GM18517 (cell line): ENCODE results near the gene RNASEH2B.

ENCODE experiments used
- ATAC-seq: cut with Tn5 transposase; IDR thresholded peaks from one replicate; pipeline ENCODE4 v1.9.1; 2021; ENCODE audit warnings: mild to moderate bottlenecking, moderate library complexity; ENCODE audit not compliant: unreplicated experiment

Gene RNASEH2B

GRCh38 chr13:50991579-50992521 is 82.3 kb downstream of the RNASEH2B start:
- ATAC-seq, result peak; percentile 82

- no peak for ATAC-seq
Observed at GRCh38 chr13:50993371-50993770, 83.8 kb downstream of the RNASEH2B start.

GRCh38 chr13:50993934-50994333 is 84.3 kb downstream of the RNASEH2B start:
- ATAC-seq, result no peak

DNA sequence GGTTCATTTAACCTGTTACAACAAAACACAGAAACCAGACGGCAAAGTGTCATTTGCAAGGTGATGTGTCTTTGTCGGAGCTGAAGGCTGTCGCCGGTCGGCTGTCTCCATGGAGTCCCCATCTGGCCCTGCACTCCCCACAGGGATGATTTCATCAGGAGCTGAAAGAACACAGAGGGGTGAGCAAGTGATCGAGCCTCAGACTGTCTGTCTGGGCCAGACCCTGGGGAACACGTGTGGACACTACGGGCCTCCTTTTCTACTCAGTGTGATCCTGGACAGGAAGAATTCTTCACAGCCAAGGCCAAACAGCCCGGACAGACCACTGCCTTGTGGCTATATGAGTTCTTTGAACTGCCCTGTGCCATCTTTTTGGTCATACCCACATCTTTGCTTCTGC is 85.1 kb downstream of the RNASEH2B start:
- ATAC-seq, result no peak

- ATAC-seq, result no peak
Observed at GRCh38 chr13:50995854-50996253, 86.3 kb downstream of the RNASEH2B start.

- no peak for ATAC-seq
Observed at GRCh38 chr13:50998326-50998725, 88.7 kb downstream of the RNASEH2B start.

DNA sequence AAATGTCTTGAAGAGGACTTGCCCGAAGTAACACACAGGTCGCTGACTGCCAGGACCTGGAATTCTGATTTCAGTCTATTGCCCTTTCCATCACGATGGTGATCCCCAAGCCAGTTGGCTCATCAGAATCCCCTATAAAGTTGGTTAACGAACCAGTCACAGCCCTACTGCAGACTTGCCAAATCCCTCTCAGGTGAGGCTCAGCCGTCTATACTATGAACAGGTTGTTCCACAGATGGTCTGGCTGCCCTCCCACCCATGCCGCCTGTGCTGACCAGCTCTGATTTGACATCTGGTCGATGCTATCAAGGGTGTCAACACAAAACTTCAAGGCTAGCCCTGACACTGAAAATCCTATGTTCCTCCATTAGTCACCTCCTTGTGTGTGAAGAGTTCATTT is 90.0 kb downstream of the RNASEH2B start:
- ATAC-seq, result no peak

GRCh38 chr13:51000061-51000460 is 90.5 kb downstream of the RNASEH2B start:
- ATAC-seq, result no peak

DNA sequence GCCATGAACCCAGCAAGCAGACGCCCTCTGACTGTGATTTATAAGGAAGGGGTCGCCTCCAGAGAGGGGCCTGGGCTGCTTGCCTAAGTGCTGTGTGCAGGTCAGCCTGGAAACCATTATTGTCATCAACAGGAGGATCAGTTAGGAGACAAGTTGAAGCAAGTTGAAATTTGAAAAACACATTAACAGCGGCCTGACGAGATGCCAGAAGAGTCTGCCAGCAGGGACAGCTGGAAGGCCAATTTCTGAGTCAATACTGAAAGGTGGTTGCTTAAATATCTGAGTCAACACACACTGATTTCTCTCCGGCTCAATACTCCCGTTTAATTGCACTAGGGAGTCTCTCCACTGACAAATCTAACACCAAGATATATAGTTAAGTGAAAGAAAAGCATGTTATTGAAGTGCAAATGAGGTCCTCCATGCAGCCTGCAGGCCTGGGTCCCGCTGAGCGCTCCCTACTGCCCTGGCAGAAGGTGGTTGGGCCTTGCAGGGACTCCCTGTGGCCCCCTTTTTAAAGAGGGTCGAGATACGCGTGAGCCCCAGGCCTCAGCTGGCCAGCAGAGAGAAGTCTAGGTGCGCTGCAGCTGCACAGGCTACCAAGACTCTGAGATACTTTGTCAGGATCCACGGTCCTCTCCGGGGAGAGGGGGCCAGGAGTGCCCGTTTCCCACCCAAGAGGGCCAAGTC is 91.1 kb downstream of the RNASEH2B start:
- no peak for ATAC-seq

DNA sequence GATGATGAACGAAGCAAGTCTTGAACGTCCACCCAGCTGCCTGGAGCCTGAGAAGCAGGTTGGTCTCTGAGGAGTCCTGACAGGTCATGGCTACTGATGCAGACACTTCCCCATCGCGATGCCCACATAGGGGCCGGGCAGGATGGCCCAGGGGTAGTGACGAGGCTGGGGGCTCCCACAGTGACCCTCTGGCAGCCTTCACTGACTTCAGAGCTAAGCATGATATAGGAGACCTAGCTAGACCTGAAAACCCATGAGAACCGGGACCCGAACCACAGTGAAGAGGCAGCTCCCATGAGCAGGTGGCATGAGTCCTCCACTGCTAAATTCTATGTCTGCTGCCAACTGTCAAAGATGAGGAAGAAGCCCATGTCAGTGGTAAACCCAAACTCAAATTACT is 91.7 kb downstream of the RNASEH2B start:
- ATAC-seq, result no peak

DNA sequence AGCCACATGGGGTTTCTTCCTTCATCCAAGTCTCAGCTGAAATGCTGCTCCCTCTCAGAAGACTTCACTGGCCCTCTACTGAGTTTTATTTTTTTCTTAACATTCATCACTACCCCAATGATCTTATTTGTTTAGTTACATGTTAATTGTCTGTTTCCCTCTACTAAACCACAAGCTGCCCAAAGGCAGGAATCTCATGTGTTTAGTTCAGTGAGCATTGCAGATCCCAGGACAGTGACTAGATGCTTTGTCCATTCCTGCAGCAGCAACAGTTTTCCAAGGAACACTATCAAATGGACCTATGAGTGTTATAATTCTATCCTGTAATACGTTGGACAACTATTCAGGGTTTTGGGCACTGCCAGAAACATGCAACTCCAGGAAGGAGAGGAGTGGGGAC is 93.1 kb downstream of the RNASEH2B start:
- no peak for ATAC-seq

GRCh38 chr13:51003642-51004041 is 94.1 kb downstream of the RNASEH2B start:
- no peak for ATAC-seq

DNA sequence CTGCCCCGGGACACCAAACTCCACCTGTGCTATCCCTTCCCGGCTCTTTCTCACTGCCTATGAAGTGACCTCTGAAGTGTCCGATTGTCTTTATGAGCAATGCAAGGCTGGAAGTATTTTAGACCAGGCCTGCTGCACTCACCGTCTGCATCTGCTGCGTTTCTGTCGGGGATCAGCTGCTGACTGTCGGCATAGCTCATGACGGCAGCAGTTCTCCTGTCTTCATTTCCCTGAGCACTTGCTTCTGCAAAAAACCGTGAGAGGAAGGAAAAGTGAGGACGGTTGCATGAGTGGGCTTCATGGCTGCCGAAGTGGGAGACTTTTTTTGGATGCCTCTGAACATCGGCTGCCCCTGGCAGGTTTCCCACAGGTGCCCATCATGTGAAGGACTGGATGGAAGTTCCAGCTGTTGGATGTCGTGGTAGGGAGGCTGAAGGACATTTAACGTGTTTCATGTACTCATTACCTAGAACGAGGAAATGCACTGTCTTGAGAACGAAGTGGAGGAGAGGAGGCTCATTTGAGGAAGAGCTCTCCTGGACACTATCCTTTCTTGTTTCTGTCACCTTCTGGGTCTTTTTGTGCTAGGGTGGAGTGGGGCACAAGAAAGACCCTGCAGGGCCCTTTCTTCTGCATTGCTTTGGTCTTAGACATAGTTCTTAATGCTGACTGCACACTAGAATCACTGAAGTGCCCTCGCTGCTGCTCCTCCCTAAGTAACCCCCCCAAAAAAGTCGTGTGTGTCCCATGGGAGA is 94.7 kb downstream of the RNASEH2B start:
- no peak for ATAC-seq

GRCh38 chr13:51004918-51005460 is 95.4 kb downstream of the RNASEH2B start:
- ATAC-seq, result no peak

DNA sequence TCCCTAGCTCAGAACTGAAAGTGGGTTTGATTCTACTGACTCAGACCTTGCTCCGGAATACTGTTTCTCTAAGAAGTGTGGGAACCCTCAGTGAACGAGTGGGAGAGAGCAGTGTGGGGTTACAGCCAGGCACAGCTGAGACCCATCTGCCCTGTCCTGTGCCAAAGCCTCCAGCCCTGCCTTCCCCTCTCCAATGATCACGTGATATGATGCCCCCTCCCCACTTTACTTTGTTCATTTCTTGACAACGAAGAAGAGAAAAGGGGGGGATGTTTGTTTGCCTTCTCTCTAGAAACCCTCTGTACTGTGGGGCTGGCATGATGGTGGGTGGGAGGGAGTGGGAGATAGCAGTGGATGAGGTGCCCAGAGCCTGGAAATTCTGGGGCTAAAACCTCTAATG is 96.0 kb downstream of the RNASEH2B start:
- ATAC-seq, result no peak
